ENCODE data around the gene PTRH2.
"Not testable (repeated sequence)": the region's sequence is repeated elsewhere in the genome, so short reads cannot be mapped to it uniquely, and the experiment has no call there.

Gene PTRH2

GRCh38 chr17:59707149-59707970, at the start of gene PTRH2, which contains the start of gene VMP1:
PTRH2 (minus strand) TSS chr17:59707430; CDS start chr17:59697978, 9,452 bp downstream.
VMP1 (plus strand) TSS chr17:59707654; CDS start chr17:59731447, 23,793 bp downstream.
- DNase-seq, result peak; percentile 100

GRCh38 chr17:59756236-59756818, 49.1 kb upstream of the PTRH2 start:
- DNase-seq, result no peak

GRCh38 chr17:59755069-59755468, 47.8 kb upstream of the PTRH2 start:
- not testable (repeated sequence) for DNase-seq

GRCh38 chr17:59754552-59754951, 47.3 kb upstream of the PTRH2 start:
- DNase-seq, result peak; percentile 81

- peak; percentile 92 for DNase-seq
Observed at GRCh38 chr17:59753522-59754467, 46.6 kb upstream of the PTRH2 start.

- no peak for DNase-seq
Observed at GRCh38 chr17:59752922-59753321, 45.7 kb upstream of the PTRH2 start.

- peak; percentile 68 for DNase-seq
Observed at GRCh38 chr17:59752446-59752845, 45.2 kb upstream of the PTRH2 start.

- DNase-seq, result no peak
Observed at GRCh38 chr17:59751955-59752413, 44.8 kb upstream of the PTRH2 start.

- no peak for DNase-seq
Observed at GRCh38 chr17:59748591-59748990, 41.4 kb upstream of the PTRH2 start.

GRCh38 chr17:59746849-59747445, 39.7 kb upstream of the PTRH2 start:
- DNase-seq, result peak; percentile 70

GRCh38 chr17:59745040-59745439, 37.8 kb upstream of the PTRH2 start:
- DNase-seq, result no peak

GRCh38 chr17:59743842-59744241, 36.6 kb upstream of the PTRH2 start:
- DNase-seq, result no peak

GRCh38 chr17:59737324-59737723, 30.1 kb upstream of the PTRH2 start:
- DNase-seq, result no peak

- no peak for DNase-seq
Observed at GRCh38 chr17:59734226-59734625, 27.0 kb upstream of the PTRH2 start.

GRCh38 chr17:59733697-59734096, 26.5 kb upstream of the PTRH2 start:
- DNase-seq, result no peak

- no peak for DNase-seq
Observed at GRCh38 chr17:59730268-59730834, 23.1 kb upstream of the PTRH2 start.

- DNase-seq, result no peak
Observed at GRCh38 chr17:59727817-59728533, 20.7 kb upstream of the PTRH2 start.

GRCh38 chr17:59725691-59726090, 18.5 kb upstream of the PTRH2 start:
- peak; percentile 87 for DNase-seq

GRCh38 chr17:59723607-59724006, 16.4 kb upstream of the PTRH2 start:
- DNase-seq, result no peak

GRCh38 chr17:59723041-59723440, 15.8 kb upstream of the PTRH2 start:
- no peak for DNase-seq

- no peak for DNase-seq
Observed at GRCh38 chr17:59722623-59723022, 15.4 kb upstream of the PTRH2 start.

GRCh38 chr17:59719526-59719925, 12.3 kb upstream of the PTRH2 start:
- no peak for DNase-seq

All from suppressor macrophage treated with lipopolysaccharide for 4 hours (primary cell).